SIG-M5 treated with dmso at 0.1 percent for 504 hours (cell line): ENCODE data around the gene POM121C.
"Not testable (repeated sequence)": the region's sequence is repeated elsewhere in the genome, so short reads cannot be mapped to it uniquely, and the experiment has no call there.

Experiments
- DNase-seq: peaks from one replicate; lab custom pipeline; 2025; ENCODE audit not compliant: unreplicated experiment; lab: John Stamatoyannopoulos, UW

The POM121C gene

DNA sequence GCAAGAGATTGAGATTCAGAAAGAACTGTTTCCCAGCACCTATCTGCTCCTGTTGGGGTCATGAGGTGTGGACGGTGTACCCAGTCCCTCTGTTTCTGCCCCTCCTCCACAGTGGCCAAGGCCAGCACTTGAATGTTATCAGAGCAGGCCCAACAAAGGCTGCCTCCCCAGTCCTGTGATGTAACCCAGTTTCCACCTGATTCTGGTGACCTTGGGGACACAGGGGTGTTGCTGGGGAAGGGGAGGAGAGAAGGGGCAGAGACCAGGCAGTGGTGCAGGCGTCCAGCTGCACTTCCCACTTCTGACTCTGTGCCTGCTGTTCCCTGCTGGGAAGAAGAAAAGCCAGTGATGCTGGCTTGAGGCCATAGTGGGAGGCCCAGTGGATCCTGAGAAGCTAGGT is 88.2 kb downstream of the POM121C start:
- DNase-seq = not testable (repeated sequence)

DNA sequence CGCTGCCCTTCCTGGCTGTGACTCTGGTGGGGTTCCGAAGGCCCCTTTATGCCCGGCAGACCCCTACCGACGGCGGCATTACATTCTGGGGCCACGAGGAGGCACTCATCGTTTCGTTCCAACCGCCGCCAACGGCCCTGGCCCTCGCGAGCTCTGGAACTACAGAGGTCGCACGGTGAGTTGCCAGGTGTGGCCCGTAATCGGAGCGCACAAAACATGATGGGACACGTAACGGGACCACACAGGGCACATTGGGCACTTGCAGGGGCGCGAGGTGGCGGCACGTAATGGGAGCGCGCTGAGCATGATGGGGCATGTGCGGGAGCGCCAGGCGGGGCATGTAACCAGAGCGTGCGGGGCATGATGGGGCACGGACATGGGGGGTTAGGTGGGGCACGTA is 90.8 kb downstream of the POM121C start, which contains the start of gene TRIM73:
TSS of gene TRIM73 (plus strand) at position 301 of the 400 bp plus-strand sequence. CDS start 3,305 bp downstream, outside the sequence.
- not testable (repeated sequence) for DNase-seq

GRCh38 chr7:75393194-75393593 is 92.9 kb downstream of the POM121C start:
- DNase-seq = not testable (repeated sequence)

DNA sequence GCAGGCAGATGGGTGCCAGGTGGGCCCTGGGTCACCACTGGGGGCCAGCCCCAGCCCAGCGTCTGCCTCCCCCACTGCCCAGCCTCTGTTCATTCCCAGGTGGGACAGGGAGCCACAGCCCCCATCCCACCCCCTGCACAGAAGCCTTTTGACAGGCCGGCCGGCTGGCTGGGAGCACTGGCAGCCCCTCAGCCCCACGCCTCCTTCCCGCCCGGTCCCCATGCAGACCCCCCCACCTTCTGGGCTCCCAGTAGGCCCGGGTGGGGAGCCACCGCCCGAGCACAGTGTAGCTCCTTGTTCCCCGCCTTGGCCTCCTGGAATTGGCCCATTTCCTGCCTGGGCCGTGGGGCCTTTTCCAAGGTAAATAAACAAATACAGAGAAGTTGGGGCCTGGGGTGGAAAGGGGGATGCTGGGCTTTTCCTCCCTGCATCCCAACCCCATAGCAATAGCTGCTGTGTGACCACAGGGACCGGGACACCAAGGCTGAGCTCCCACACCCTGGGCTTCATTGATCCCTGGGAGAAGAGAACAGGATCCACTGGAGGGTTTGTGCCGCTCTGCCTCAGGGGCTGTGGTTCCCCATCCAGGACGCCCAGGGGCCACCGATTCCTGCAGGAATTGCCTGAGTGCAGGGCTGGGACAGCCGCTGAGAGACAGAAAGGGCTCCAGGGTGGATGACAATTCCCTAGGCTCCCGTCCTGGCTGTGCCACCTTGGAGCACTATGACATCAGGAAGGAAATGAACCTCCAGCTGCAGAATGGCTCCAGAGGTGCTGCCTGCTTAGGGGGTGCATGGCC is 111.4 kb downstream of the POM121C start:
- not testable (repeated sequence) for DNase-seq

DNA sequence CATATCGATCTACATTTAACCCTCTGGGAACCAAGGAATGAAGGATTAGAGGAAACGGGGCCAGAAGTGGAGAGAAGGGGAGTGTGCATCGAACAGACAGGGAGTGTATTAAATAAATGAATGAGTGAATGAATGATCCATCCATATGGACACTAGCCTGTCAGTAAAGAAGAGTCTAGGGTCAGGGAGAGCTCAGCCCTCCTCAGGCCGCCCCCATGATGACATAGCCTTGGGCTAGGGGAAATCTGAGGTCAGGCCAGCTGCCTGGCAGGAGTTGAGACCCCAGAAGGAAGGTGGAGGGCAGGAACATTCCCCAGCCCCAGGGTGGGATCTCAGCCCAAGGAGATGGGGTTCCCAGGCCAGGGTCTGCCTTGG is 112.0 kb downstream of the POM121C start:
- not testable (repeated sequence) for DNase-seq

DNA sequence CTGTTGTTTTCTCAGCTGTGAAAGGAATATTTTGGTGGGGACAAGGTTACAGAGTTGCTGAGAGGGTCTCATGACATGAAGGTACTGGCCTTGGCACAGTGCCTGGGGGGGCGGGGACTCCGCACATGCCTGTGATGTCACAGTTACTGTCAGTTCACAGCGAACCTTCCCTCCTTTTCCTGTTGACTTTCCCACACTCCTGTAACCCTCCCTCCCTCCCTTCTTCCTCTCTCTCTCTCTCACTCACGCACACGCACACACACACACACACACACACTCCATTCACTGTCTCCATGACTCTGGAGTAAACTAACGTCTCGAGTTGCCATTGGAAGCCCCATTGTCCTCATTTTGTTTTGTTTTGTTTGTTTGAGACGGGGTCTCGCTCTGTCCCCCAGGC is 118.8 kb downstream of the POM121C start:
- not testable (repeated sequence) for DNase-seq
